Panc1 (cell line): ENCODE data around the gene SLC4A1. TPM values are rescaled to one million over a fixed set of nuclear protein-coding genes. Genes with fewer than 3 reads are reported as not detected.

Experiments
- ATAC-seq: fragments of 200-7000 bp; cut with Tn5 transposase; 2 replicates; pipeline ENCODE4 v1.9.1; 2020; ENCODE audit warnings: mild to moderate bottlenecking, moderate library complexity
- BruUV-seq: library from RNA; stranded (reverse); fragments of 400-500 nt; replicated peaks from 2 replicates; lab custom pipeline; 2021; lab: Mats Ljungman, UMichigan
- CTCF ChIA-PET: fragments of 300-600 bp; sonication (Branson Sonifier 250); formaldehyde crosslinking; loops from one replicate; lab custom pipeline; 2022; ENCODE audit warnings: antibody characterized with exemption; lab: Charles Lee
- POLR2A ChIA-PET: fragments of 300-600 bp; sonication (Branson Sonifier 250); formaldehyde crosslinking; loops from one replicate; lab custom pipeline; 2022; ENCODE audit warnings: antibody characterized with exemption; lab: Charles Lee
- DNase-seq: peaks from one replicate; pipeline ENCODE4 v3.0.0-alpha.2; 2010; ENCODE audit warnings: low read depth, low spot score
- H3K27ac ChIP-seq: 2 replicates; pipeline ENCODE4 v1.5.1; 2011; ENCODE audit warnings: mild to moderate bottlenecking, low read length, inconsistent platforms
- H3K27me3 ChIP-seq: fragments of 200-500 bp; sonication (Bioruptor generic); 2 replicates; pipeline ENCODE4 v1.6.0; 2014; ENCODE audit warnings: low read length, inconsistent platforms; ENCODE audit not compliant: control insufficient read depth, insufficient read depth
- H3K36me3 ChIP-seq: fragments of 200-500 bp; sonication (Bioruptor generic); 2 replicates; pipeline ENCODE4 v1.5.1; 2014; ENCODE audit warnings: inconsistent platforms, mild to moderate bottlenecking, low read length, moderate library complexity; ENCODE audit not compliant: control insufficient read depth, insufficient read depth
- H3K4me1 ChIP-seq: 2 replicates; pipeline ENCODE4 v1.5.1; 2011; ENCODE audit warnings: inconsistent platforms, mild to moderate bottlenecking, low read length, moderate library complexity; ENCODE audit not compliant: control insufficient read depth, insufficient read depth
- H3K4me3 ChIP-seq, 2 experiments: 2 replicates each; pipeline ENCODE4 v1.5.1; 2011 to 2012; ENCODE audit warnings: low read depth in 2 of 2, low read length in 2 of 2, mild to moderate bottlenecking in 2 of 2, inconsistent platforms in 1 of 2, moderate library complexity in 1 of 2
- H3K9me3 ChIP-seq: fragments of 200-500 bp; sonication (Bioruptor generic); 2 replicates; pipeline ENCODE4 v1.5.1; 2014; ENCODE audit warnings: low read depth, mild to moderate bottlenecking, inconsistent platforms, low read length, moderate library complexity; ENCODE audit not compliant: control insufficient read depth, insufficient read depth
- POLR2AphosphoS5 ChIP-seq: IDR thresholded peaks from 2 replicates; pipeline ENCODE4 v1.6.1; 2012; ENCODE audit warnings: mild to moderate bottlenecking, low read depth, low read length, moderate library complexity
- REST ChIP-seq, 2 experiments: IDR thresholded peaks; 2 replicates each; pipeline ENCODE4 v1.6.1; 2011 to 2012; ENCODE audit warnings: low read depth in 2 of 2, control low read depth in 1 of 2, low read length in 1 of 2, mild to moderate bottlenecking in 1 of 2, moderate library complexity in 1 of 2; ENCODE audit not compliant: insufficient read depth in 1 of 2
- SIN3A ChIP-seq: IDR thresholded peaks from 2 replicates; pipeline ENCODE4 v1.6.1; 2012; ENCODE audit warnings: low read depth, mild to moderate bottlenecking, low read length, moderate library complexity, borderline replicate concordance; ENCODE audit not compliant: insufficient read depth
- TCF7L2 ChIP-seq: IDR thresholded peaks from 2 replicates; pipeline ENCODE4 v1.6.1; 2011; ENCODE audit warnings: mild to moderate bottlenecking, low read depth, low read length, inconsistent platforms
- in situ Hi-C: cut with HindIII; loops from 2 replicates; pipeline ENCODE4 v1.10.0; 2016; ENCODE audit warnings: low sequenced_read_pairs, low pct_unique_long_range_greater_than_20kb
- intact Hi-C: fragments of 100-400 bp; cut with micrococcal nuclease; formaldehyde crosslinking; loops from one replicate; pipeline ENCODE4 v1.10.0; 2022; ENCODE audit not compliant: unreplicated experiment
- total RNA-seq: library from RNA; stranded (reverse); gene quantifications from one replicate; pipeline ENCODE4 v1.2.1, GENCODE V29; 2021; ENCODE audit not compliant: unreplicated experiment
- TF ChIP-seq, protein P1 (sequence below): fragments of 450-650 bp; IDR thresholded peaks from 2 replicates; pipeline ENCODE4 v1.5.1; 2017; ENCODE audit warnings: mild to moderate bottlenecking

The SLC4A1 gene
- total RNA-seq, 1 experiment from 2014 or later: not detected

DNA sequence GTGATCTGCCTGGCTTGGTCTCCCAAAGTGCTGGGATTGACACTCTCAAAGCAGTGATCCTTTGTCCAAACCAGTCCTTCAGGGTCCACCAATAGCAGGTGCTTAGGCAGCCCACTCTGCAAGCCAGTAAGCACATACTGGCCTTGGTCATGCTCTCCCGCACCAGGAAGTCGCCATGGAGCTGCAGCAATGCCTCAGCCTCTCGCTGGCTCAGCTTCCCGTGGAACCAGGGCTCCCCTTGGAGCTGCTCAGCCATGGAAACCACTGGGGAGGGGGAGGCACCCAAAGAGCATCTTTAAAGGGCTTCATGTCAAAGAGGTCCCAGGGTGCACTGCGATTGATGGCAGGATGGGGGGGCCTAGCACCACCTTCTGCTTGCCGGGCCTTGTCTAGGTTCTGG, 38.8 kb downstream of the SLC4A1 start:
- in situ Hi-C loops (no loop called here), intact Hi-C loops (no loop called here)
- Histone ChIP-seq H3K4me3 (no peak overlapping the region), H3K36me3 (no peaks in the 10 kb centered on the region), H3K27ac (no peak overlapping the region), H3K4me1 (no peaks in the 10 kb centered on the region), H3K27me3 (no peaks in the 10 kb centered on the region), H3K9me3 (no peaks in the 10 kb centered on the region)
- DNase-seq: no peak
- no peak for ATAC-seq
- no peak for TF ChIP-seq SIN3A
- no peak for TF ChIP-seq POLR2AphosphoS5
- TF ChIP-seq TCF7L2: no peak
- no peak for TF ChIP-seq REST (IDR thresholded peaks at IDR 0.05; ENCODE audit: insufficient read depth in 1 of 2, low read depth in 2 of 2, low read length in 1 of 2)
- TF ChIP-seq, protein P1, sequence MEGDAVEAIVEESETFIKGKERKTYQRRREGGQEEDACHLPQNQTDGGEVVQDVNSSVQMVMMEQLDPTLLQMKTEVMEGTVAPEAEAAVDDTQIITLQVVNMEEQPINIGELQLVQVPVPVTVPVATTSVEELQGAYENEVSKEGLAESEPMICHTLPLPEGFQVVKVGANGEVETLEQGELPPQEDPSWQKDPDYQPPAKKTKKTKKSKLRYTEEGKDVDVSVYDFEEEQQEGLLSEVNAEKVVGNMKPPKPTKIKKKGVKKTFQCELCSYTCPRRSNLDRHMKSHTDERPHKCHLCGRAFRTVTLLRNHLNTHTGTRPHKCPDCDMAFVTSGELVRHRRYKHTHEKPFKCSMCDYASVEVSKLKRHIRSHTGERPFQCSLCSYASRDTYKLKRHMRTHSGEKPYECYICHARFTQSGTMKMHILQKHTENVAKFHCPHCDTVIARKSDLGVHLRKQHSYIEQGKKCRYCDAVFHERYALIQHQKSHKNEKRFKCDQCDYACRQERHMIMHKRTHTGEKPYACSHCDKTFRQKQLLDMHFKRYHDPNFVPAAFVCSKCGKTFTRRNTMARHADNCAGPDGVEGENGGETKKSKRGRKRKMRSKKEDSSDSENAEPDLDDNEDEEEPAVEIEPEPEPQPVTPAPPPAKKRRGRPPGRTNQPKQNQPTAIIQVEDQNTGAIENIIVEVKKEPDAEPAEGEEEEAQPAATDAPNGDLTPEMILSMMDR: no peak
- BruUV-seq: no TSS peak
- ChIA-PET POLR2A (no interaction called here), CTCF (no interaction called here)

GRCh38 chr17:44223541-44224071, 44.3 kb downstream of the SLC4A1 start:
- no peak for DNase-seq
- ChIA-PET POLR2A (no interaction called here), CTCF (interaction anchor here (0.7 kb wide), 1 partner anchor 105 kb away, joined by 3 read pairs; no protein-coding TSS in a partner anchor)
- Histone ChIP-seq H3K4me1 (peaks cover 16% of the 10 kb centered on the region), H3K27me3 (no peaks in the 10 kb centered on the region), H3K27ac (peak overlapping the region; percentile 87), H3K36me3 (no peaks in the 10 kb centered on the region; the same call in 1 of the 2 replicates), H3K4me3 (no peak overlapping the region), H3K9me3 (no peaks in the 10 kb centered on the region)
- ATAC-seq: no peak
- in situ Hi-C loops: no loop called here
- intact Hi-C loops: loop anchor here (5.0 kb wide), 1 partner anchor 104 kb away; no protein-coding TSS in a partner anchor
- TF ChIP-seq, protein P1: no peak
- TF ChIP-seq REST (IDR thresholded peaks at IDR 0.05; ENCODE audit: insufficient read depth in 1 of 2, low read depth in 2 of 2, low read length in 1 of 2) (no peak), SIN3A (no peak), POLR2AphosphoS5 (peak; percentile 46; the same call in 1 of the 2 replicates), TCF7L2 (peak; percentile 69)
- BruUV-seq: no TSS peak
